PC-9 (cell line): ENCODE results near the gene GALNT9. TPM values are rescaled to one million over a fixed set of nuclear protein-coding genes. Genes with fewer than 3 reads are reported as not detected.

Source experiments
- BruUV-seq: library from RNA; stranded (reverse); fragments of 400-500 nt; replicated peaks from 2 replicates; lab custom pipeline; 2021; lab: Mats Ljungman, UMichigan
- CTCF ChIA-PET: fragments of 300-600 bp; sonication (Branson Sonifier 250); formaldehyde crosslinking; loops from one replicate; lab custom pipeline; 2022; ENCODE audit warnings: antibody characterized with exemption; lab: Charles Lee
- POLR2A ChIA-PET: fragments of 300-600 bp; sonication (Branson Sonifier 250); formaldehyde crosslinking; loops from one replicate; lab custom pipeline; 2022; ENCODE audit warnings: antibody characterized with exemption; ENCODE audit not compliant: unreplicated experiment; lab: Charles Lee
- DNase-seq, 2 experiments: peaks; one replicate each; pipeline versions ENCODE4 v3.0.0 to v3.0.0-alpha.2; 2015 to 2022; ENCODE audit warnings: mixed read lengths in 1 of 2
- H2AFZ ChIP-seq: fragments of 200-600 bp; sonication (generic); 2 replicates; pipeline ENCODE4 v1.8.1; 2017; ENCODE audit warnings: antibody characterized with exemption
- H3F3A ChIP-seq: fragments of 200-600 bp; sonication (generic); 2 replicates; pipeline ENCODE4 v1.8.1; 2017; ENCODE audit warnings: antibody characterized with exemption, mild to moderate bottlenecking, low read depth; ENCODE audit not compliant: insufficient read depth
- H3K27ac ChIP-seq: fragments of 200-600 bp; sonication (generic); 2 replicates; pipeline ENCODE4 v1.6.1; 2016; ENCODE audit warnings: mixed run types
- H3K27me3 ChIP-seq: fragments of 200-600 bp; sonication (generic); 2 replicates; pipeline ENCODE4 v1.6.1; 2016; ENCODE audit warnings: low read depth, mixed run types; ENCODE audit not compliant: insufficient read depth
- H3K36me3 ChIP-seq: fragments of 200-600 bp; sonication (generic); 2 replicates; pipeline ENCODE4 v1.6.1; 2016; ENCODE audit warnings: low read depth, mixed run types
- H3K4me1 ChIP-seq: fragments of 200-600 bp; sonication (generic); replicated peaks from 2 replicates; pipeline ENCODE4 v1.6.1; 2016; ENCODE audit warnings: mixed run types; ENCODE audit not compliant: insufficient read depth
- H3K4me2 ChIP-seq: fragments of 200-600 bp; sonication (generic); 2 replicates; pipeline ENCODE4 v1.6.1; 2017; ENCODE audit warnings: mixed run types
- H3K4me3 ChIP-seq: fragments of 200-600 bp; sonication (generic); 2 replicates; pipeline ENCODE4 v1.6.1; 2016; ENCODE audit warnings: mixed run types
- H3K79me2 ChIP-seq: fragments of 200-600 bp; sonication (generic); 2 replicates; pipeline ENCODE4 v1.6.1; 2017; ENCODE audit warnings: low read depth, mixed run types
- H3K9me2 ChIP-seq: fragments of 200-600 bp; sonication (generic); 2 replicates; pipeline ENCODE4 v1.8.1; 2017; ENCODE audit warnings: mild to moderate bottlenecking; ENCODE audit not compliant: insufficient read depth
- H3K9me3 ChIP-seq: fragments of 200-600 bp; sonication (generic); 2 replicates; pipeline ENCODE4 v1.8.1; 2016; ENCODE audit warnings: low read depth; ENCODE audit not compliant: insufficient read depth
- H4K20me1 ChIP-seq: fragments of 200-600 bp; sonication (generic); 2 replicates; pipeline ENCODE4 v1.8.1; 2017; ENCODE audit not compliant: insufficient read depth
- CTCF ChIP-seq: fragments of 200-600 bp; sonication (generic); conservative IDR thresholded peaks from 2 replicates; pipeline ENCODE4 v1.6.1; 2017; ENCODE audit warnings: mixed run types, antibody characterized with exemption, mild to moderate bottlenecking, moderate library complexity
- EZH2 ChIP-seq: fragments of 200-600 bp; sonication (generic); IDR thresholded peaks from 2 replicates; pipeline ENCODE4 v1.8.0; 2017; ENCODE audit warnings: antibody characterized with exemption, low read depth
- intact Hi-C: fragments of 100-400 bp; cut with micrococcal nuclease; formaldehyde crosslinking; loops from one replicate; pipeline ENCODE4 v1.10.0; 2022; ENCODE audit not compliant: unreplicated experiment
- total RNA-seq: library from RNA; stranded (reverse); gene quantifications from 2 replicates; pipeline ENCODE4 v1.2.3, GENCODE V29; 2021

Gene GALNT9
- total RNA-seq, 1 experiment from 2014 or later, result 11.2 TPM

GRCh38 chr12:132172619-132173018, 156.8 kb downstream of the GALNT9 start:
- Histone ChIP-seq H3K4me2 (no peak overlapping the region), H3K9me2 (no peaks in the 10 kb centered on the region), H3K27me3 (peaks cover 75% of the 10 kb centered on the region), H3K79me2 (no peaks in the 10 kb centered on the region), H3K9me3 (no peaks in the 10 kb centered on the region), H3F3A (no peaks in the 10 kb centered on the region), H3K27ac (no peak overlapping the region), H4K20me1 (peaks cover 4% of the 10 kb centered on the region; the same call in 1 of the 2 replicates), H3K36me3 (no peaks in the 10 kb centered on the region), H3K4me3 (no peak overlapping the region), H2AFZ (no peak overlapping the region), H3K4me1 (no peaks in the 10 kb centered on the region)
- no peak for TF ChIP-seq CTCF
- peak; percentile 91; the same call in 1 of the 2 replicates for TF ChIP-seq EZH2
- ChIA-PET POLR2A (no interaction called here), CTCF (no interaction called here)
- DNase-seq, result no peak
- no TSS peak for BruUV-seq
- intact Hi-C loops, result no loop called here

- no TSS peak for BruUV-seq
These were observed 157.3 kb downstream of the GALNT9 start for GRCh38 chr12:132171968-132172521.

GRCh38 chr12:132171293-132171967, 158.0 kb downstream of the GALNT9 start:
- Histone ChIP-seq H3K4me3 (no peak overlapping the region), H3K4me2 (no peak overlapping the region), H3K9me3 (no peaks in the 10 kb centered on the region), H3K36me3 (no peaks in the 10 kb centered on the region), H3K27ac (no peak overlapping the region), H3K79me2 (no peaks in the 10 kb centered on the region), H4K20me1 (peaks cover 4% of the 10 kb centered on the region; the same call in 1 of the 2 replicates), H3K27me3 (peaks cover 65% of the 10 kb centered on the region), H3K9me2 (no peaks in the 10 kb centered on the region), H3K4me1 (no peaks in the 10 kb centered on the region), H3F3A (no peaks in the 10 kb centered on the region), H2AFZ (no peak overlapping the region)
- DNase-seq, result no peak
- intact Hi-C loops, result no loop called here
- POLR2A ChIA-PET, result no interaction called here
- no TSS peak for BruUV-seq
- TF ChIP-seq EZH2 (0 out of 2 replicates have a peak, but pooled peaks have one; percentile 55), CTCF (no peak)
- CTCF ChIA-PET, result interaction anchor here (0.6 kb wide), 1 partner anchor 1469 kb away, joined by 7 read pairs; no protein-coding TSS in a partner anchor

More at GRCh38 chr12:132171968-132172521, 157.3 kb downstream of the GALNT9 start:
- Histone ChIP-seq H3K9me2 (no peaks in the 10 kb centered on the region), H3F3A (no peaks in the 10 kb centered on the region), H3K36me3 (no peaks in the 10 kb centered on the region), H3K79me2 (no peaks in the 10 kb centered on the region), H3K4me2 (no peak overlapping the region), H3K27ac (no peak overlapping the region), H3K27me3 (peaks cover 71% of the 10 kb centered on the region), H3K4me1 (no peaks in the 10 kb centered on the region), H3K9me3 (no peaks in the 10 kb centered on the region), H2AFZ (no peak overlapping the region), H3K4me3 (no peak overlapping the region), H4K20me1 (peaks cover 4% of the 10 kb centered on the region; the same call in 1 of the 2 replicates)
- intact Hi-C loops, result no loop called here
- POLR2A ChIA-PET, result no interaction called here
- no peak for DNase-seq
- TF ChIP-seq EZH2 (no peak), CTCF (no peak)
- CTCF ChIA-PET, result no interaction called here
